ENCODE data around the gene USP24.

The USP24 gene

GRCh38 chr1:55215194-55216021 is at the start of gene USP24:
TSS of gene USP24 (minus strand) at chr1:55215364. CDS start at chr1:55215113, 251 bp downstream.
- peak; percentile 80 to 88 for DNase-seq (ENCODE audit: low spot score in 2 of 2)
- H3K36me3 Mint-ChIP-seq: peaks cover 19% of the 10 kb centered on the region
- peaks cover 67% of the 10 kb centered on the region for H3K4me1 Mint-ChIP-seq
- no peaks in the 10 kb centered on the region for H3K9me3 Mint-ChIP-seq
- H3K4me3 Mint-ChIP-seq: peak within 1 kb of the TSS; percentile 96
- ATAC-seq: peak; percentile 91
- H3K27ac Mint-ChIP-seq: peak within 1 kb of the TSS; percentile 99

- no peaks in the 10 kb centered on the region for H3K9me3 Mint-ChIP-seq
- no peak for DNase-seq (ENCODE audit: low spot score in 2 of 2)
- H3K27ac Mint-ChIP-seq: no peak overlapping the region
- no peak for ATAC-seq
- H3K36me3 Mint-ChIP-seq: peaks cover 5% of the 10 kb centered on the region
- no peak overlapping the region for H3K4me3 Mint-ChIP-seq
- H3K4me1 Mint-ChIP-seq: peaks cover 18% of the 10 kb centered on the region
Measured at GRCh38 chr1:55262822-55263221, 47.7 kb upstream of the USP24 start.

- Mint-ChIP-seq H3K4me3 (no peak overlapping the region), H3K36me3 (peaks cover 5% of the 10 kb centered on the region), H3K9me3 (no peaks in the 10 kb centered on the region), H3K4me1 (peaks cover 24% of the 10 kb centered on the region), H3K27ac (no peak overlapping the region)
- DNase-seq (ENCODE audit: low spot score in 2 of 2) (no peak), ATAC-seq (no peak)
Measured at GRCh38 chr1:55259911-55260609, 44.9 kb upstream of the USP24 start.

- peak overlapping the region; percentile 17 for H3K4me3 Mint-ChIP-seq
- H3K36me3 Mint-ChIP-seq: peaks cover 5% of the 10 kb centered on the region
- no peak overlapping the region for H3K27ac Mint-ChIP-seq
- DNase-seq (ENCODE audit: low spot score in 2 of 2) (peak in 1 of 2 donors; percentile 70), ATAC-seq (peak; percentile 81)
- no peaks in the 10 kb centered on the region for H3K9me3 Mint-ChIP-seq
- peaks cover 26% of the 10 kb centered on the region for H3K4me1 Mint-ChIP-seq
Measured at GRCh38 chr1:55257958-55258357, 42.8 kb upstream of the USP24 start.

GRCh38 chr1:55255901-55256300 is 40.7 kb upstream of the USP24 start:
- H3K36me3 Mint-ChIP-seq: peaks cover 5% of the 10 kb centered on the region
- H3K9me3 Mint-ChIP-seq: no peaks in the 10 kb centered on the region
- no peak for ATAC-seq
- no peak overlapping the region for H3K4me3 Mint-ChIP-seq
- no peak for DNase-seq (ENCODE audit: low spot score in 2 of 2)
- no peak overlapping the region for H3K27ac Mint-ChIP-seq
- peaks cover 35% of the 10 kb centered on the region for H3K4me1 Mint-ChIP-seq

GRCh38 chr1:55252942-55253589 is 37.9 kb upstream of the USP24 start:
- H3K4me3 Mint-ChIP-seq: no peak overlapping the region
- H3K36me3 Mint-ChIP-seq: peaks cover 2% of the 10 kb centered on the region
- peaks cover 19% of the 10 kb centered on the region for H3K4me1 Mint-ChIP-seq
- peak overlapping the region; percentile 86 for H3K27ac Mint-ChIP-seq
- ATAC-seq: peak; percentile 31
- no peaks in the 10 kb centered on the region for H3K9me3 Mint-ChIP-seq
- DNase-seq (ENCODE audit: low spot score in 2 of 2): no peak

GRCh38 chr1:55250399-55251075 is 35.4 kb upstream of the USP24 start:
- ATAC-seq (no peak), DNase-seq (ENCODE audit: low spot score in 2 of 2) (no peak)
- no peak overlapping the region for H3K4me3 Mint-ChIP-seq
- peaks cover 11% of the 10 kb centered on the region for H3K4me1 Mint-ChIP-seq
- H3K36me3 Mint-ChIP-seq: no peaks in the 10 kb centered on the region
- no peaks in the 10 kb centered on the region for H3K9me3 Mint-ChIP-seq
- H3K27ac Mint-ChIP-seq: no peak overlapping the region

- Mint-ChIP-seq H3K36me3 (no peaks in the 10 kb centered on the region), H3K4me3 (no peak overlapping the region), H3K27ac (no peak overlapping the region), H3K4me1 (peaks cover 11% of the 10 kb centered on the region), H3K9me3 (no peaks in the 10 kb centered on the region)
- DNase-seq (ENCODE audit: low spot score in 2 of 2) (no peak), ATAC-seq (no peak)
Measured at GRCh38 chr1:55249646-55250398, 34.7 kb upstream of the USP24 start.

- Mint-ChIP-seq H3K27ac (no peak overlapping the region), H3K4me1 (no peaks in the 10 kb centered on the region)
- ATAC-seq: no peak
Measured at GRCh38 chr1:55246896-55247295, 31.7 kb upstream of the USP24 start.

GRCh38 chr1:55246331-55246730 is 31.2 kb upstream of the USP24 start:
- Mint-ChIP-seq H3K4me1 (no peaks in the 10 kb centered on the region), H3K27ac (no peak overlapping the region), H3K36me3 (no peaks in the 10 kb centered on the region), H3K4me3 (no peak overlapping the region), H3K9me3 (no peaks in the 10 kb centered on the region)
- DNase-seq (ENCODE audit: low spot score in 2 of 2) (no peak), ATAC-seq (no peak)

More at GRCh38 chr1:55246896-55247295, 31.7 kb upstream of the USP24 start:
- no peak for DNase-seq (ENCODE audit: low spot score in 2 of 2)
- Mint-ChIP-seq H3K4me3 (no peak overlapping the region), H3K36me3 (no peaks in the 10 kb centered on the region), H3K9me3 (no peaks in the 10 kb centered on the region)

GRCh38 chr1:55245781-55246180 is 30.6 kb upstream of the USP24 start:
- Mint-ChIP-seq H3K9me3 (no peaks in the 10 kb centered on the region), H3K36me3 (no peaks in the 10 kb centered on the region), H3K27ac (no peak overlapping the region), H3K4me3 (no peak overlapping the region), H3K4me1 (no peaks in the 10 kb centered on the region)
- DNase-seq (ENCODE audit: low spot score in 2 of 2) (no peak), ATAC-seq (no peak)

- Mint-ChIP-seq H3K36me3 (no peaks in the 10 kb centered on the region), H3K27ac (no peak overlapping the region), H3K4me1 (no peaks in the 10 kb centered on the region), H3K4me3 (no peak overlapping the region), H3K9me3 (no peaks in the 10 kb centered on the region)
- DNase-seq (ENCODE audit: low spot score in 2 of 2) (no peak), ATAC-seq (no peak)
Measured at GRCh38 chr1:55244476-55245099, 29.4 kb upstream of the USP24 start.

GRCh38 chr1:55243655-55244054 is 28.5 kb upstream of the USP24 start:
- H3K4me3 Mint-ChIP-seq: no peak overlapping the region

GRCh38 chr1:55239548-55239947 is 24.4 kb upstream of the USP24 start:
- H3K36me3 Mint-ChIP-seq: no peaks in the 10 kb centered on the region
- no peak overlapping the region for H3K27ac Mint-ChIP-seq
- no peak overlapping the region for H3K4me3 Mint-ChIP-seq
- H3K4me1 Mint-ChIP-seq: no peaks in the 10 kb centered on the region
- DNase-seq (ENCODE audit: low spot score in 2 of 2) (no peak), ATAC-seq (no peak)
- no peaks in the 10 kb centered on the region for H3K9me3 Mint-ChIP-seq

More at GRCh38 chr1:55243655-55244054, 28.5 kb upstream of the USP24 start:
- Mint-ChIP-seq H3K36me3 (no peaks in the 10 kb centered on the region), H3K9me3 (no peaks in the 10 kb centered on the region), H3K4me1 (no peaks in the 10 kb centered on the region), H3K27ac (no peak overlapping the region)
- DNase-seq (ENCODE audit: low spot score in 2 of 2) (no peak), ATAC-seq (no peak)
